HL-60 (cell line): Measurements from ENCODE around the gene SNAPC4.

Experiments
- DNase-seq, 2 experiments: peaks; one replicate each; pipeline ENCODE4 v3.0.0-alpha.2; 2010 to 2020; ENCODE audit warnings: low read depth in 1 of 2, low spot score in 1 of 2
- H3K27ac ChIP-seq: fragments of 250-450 bp; sonication (Bioruptor Pico); replicated peaks from 2 replicates; pipeline ENCODE4 v1.5.1; 2020; ENCODE audit warnings: mild to moderate bottlenecking, moderate library complexity
- H3K27me3 ChIP-seq: fragments of 250-450 bp; sonication (Bioruptor Pico); 2 replicates; pipeline ENCODE4 v1.5.1; 2021; ENCODE audit warnings: mild to moderate bottlenecking, moderate library complexity; ENCODE audit not compliant: insufficient read depth, poor library complexity, severe bottlenecking
- H3K4me3 ChIP-seq: replicated peaks from 2 replicates; pipeline ENCODE4 v1.5.1; 2011; ENCODE audit warnings: mild to moderate bottlenecking, control low read depth, low read length; ENCODE audit not compliant: insufficient read depth
- GABPA ChIP-seq: IDR thresholded peaks from 2 replicates; pipeline ENCODE4 v1.6.1; 2012; ENCODE audit warnings: low read depth
- POLR2AphosphoS5 ChIP-seq: IDR thresholded peaks from 2 replicates; pipeline ENCODE4 v1.6.1; 2012; ENCODE audit warnings: low read depth
- SPI1 ChIP-seq: IDR thresholded peaks from 2 replicates; pipeline ENCODE4 v1.6.1; 2012; ENCODE audit warnings: low read depth, mild to moderate bottlenecking, borderline replicate concordance
- TF ChIP-seq, protein P1 (sequence below): IDR thresholded peaks from one replicate; pipeline ENCODE4 v1.5.1; 2011; ENCODE audit warnings: low read length, control low read depth, inconsistent platforms; ENCODE audit not compliant: insufficient read depth
- TF ChIP-seq, protein P2 (sequence below): IDR thresholded peaks from 2 replicates; pipeline ENCODE4 v1.6.1; 2012; ENCODE audit warnings: low read depth; ENCODE audit not compliant: insufficient replicate concordance

Gene SNAPC4

DNA sequence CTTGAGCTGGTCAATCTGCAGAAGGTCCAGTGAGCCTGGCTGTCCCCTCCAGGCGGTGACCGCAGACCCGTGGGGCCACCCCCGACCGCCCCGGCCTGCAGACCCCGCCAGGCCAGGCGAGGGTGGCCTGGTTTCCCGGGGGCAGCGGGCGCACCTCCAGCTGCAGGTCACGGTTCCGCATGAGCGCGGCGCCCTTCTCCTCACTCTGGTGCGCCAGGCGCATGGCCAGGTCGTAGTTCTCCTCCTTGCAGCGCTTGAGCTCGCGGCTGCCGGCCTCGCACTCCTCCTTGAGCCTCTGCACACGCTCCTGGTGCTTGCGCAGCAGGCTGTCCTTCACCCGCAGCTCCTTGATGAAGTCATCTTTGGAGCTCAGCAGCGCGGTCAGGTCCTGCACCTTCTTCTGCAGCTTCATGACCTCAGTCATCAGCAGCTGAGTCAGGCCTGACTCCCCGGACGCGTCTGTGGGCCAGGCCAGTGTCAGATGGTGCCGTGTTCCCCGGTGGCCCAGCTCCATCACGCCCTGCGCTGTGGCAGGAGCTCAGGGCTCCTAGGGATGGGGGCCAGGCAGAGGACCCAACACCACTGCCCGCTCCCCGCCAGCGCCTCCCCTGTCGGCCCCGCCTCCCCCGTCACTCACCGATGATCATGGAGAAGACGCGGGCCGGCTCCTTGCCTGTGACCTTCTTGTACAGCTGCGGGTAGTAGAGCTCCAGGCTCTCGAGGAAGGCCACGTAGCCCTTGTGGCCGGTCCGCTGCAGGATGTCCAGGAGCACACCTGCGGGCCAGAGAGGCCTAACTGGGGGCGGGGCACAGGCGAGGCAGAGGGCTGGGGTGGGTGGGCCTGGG lies 29.1 kb downstream of the SNAPC4 start:
- TF ChIP-seq, protein P1, sequence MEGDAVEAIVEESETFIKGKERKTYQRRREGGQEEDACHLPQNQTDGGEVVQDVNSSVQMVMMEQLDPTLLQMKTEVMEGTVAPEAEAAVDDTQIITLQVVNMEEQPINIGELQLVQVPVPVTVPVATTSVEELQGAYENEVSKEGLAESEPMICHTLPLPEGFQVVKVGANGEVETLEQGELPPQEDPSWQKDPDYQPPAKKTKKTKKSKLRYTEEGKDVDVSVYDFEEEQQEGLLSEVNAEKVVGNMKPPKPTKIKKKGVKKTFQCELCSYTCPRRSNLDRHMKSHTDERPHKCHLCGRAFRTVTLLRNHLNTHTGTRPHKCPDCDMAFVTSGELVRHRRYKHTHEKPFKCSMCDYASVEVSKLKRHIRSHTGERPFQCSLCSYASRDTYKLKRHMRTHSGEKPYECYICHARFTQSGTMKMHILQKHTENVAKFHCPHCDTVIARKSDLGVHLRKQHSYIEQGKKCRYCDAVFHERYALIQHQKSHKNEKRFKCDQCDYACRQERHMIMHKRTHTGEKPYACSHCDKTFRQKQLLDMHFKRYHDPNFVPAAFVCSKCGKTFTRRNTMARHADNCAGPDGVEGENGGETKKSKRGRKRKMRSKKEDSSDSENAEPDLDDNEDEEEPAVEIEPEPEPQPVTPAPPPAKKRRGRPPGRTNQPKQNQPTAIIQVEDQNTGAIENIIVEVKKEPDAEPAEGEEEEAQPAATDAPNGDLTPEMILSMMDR, result no peak
- TF ChIP-seq, protein P2, sequence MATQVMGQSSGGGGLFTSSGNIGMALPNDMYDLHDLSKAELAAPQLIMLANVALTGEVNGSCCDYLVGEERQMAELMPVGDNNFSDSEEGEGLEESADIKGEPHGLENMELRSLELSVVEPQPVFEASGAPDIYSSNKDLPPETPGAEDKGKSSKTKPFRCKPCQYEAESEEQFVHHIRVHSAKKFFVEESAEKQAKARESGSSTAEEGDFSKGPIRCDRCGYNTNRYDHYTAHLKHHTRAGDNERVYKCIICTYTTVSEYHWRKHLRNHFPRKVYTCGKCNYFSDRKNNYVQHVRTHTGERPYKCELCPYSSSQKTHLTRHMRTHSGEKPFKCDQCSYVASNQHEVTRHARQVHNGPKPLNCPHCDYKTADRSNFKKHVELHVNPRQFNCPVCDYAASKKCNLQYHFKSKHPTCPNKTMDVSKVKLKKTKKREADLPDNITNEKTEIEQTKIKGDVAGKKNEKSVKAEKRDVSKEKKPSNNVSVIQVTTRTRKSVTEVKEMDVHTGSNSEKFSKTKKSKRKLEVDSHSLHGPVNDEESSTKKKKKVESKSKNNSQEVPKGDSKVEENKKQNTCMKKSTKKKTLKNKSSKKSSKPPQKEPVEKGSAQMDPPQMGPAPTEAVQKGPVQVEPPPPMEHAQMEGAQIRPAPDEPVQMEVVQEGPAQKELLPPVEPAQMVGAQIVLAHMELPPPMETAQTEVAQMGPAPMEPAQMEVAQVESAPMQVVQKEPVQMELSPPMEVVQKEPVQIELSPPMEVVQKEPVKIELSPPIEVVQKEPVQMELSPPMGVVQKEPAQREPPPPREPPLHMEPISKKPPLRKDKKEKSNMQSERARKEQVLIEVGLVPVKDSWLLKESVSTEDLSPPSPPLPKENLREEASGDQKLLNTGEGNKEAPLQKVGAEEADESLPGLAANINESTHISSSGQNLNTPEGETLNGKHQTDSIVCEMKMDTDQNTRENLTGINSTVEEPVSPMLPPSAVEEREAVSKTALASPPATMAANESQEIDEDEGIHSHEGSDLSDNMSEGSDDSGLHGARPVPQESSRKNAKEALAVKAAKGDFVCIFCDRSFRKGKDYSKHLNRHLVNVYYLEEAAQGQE, result no peak
- TF ChIP-seq SPI1 (no peak), GABPA (no peak), POLR2AphosphoS5 (no peak)
- H3K27ac ChIP-seq, result no peak overlapping the region
- no peaks in the 10 kb centered on the region for H3K27me3 ChIP-seq
- no peak for DNase-seq
- H3K4me3 ChIP-seq, result no peak overlapping the region

DNA sequence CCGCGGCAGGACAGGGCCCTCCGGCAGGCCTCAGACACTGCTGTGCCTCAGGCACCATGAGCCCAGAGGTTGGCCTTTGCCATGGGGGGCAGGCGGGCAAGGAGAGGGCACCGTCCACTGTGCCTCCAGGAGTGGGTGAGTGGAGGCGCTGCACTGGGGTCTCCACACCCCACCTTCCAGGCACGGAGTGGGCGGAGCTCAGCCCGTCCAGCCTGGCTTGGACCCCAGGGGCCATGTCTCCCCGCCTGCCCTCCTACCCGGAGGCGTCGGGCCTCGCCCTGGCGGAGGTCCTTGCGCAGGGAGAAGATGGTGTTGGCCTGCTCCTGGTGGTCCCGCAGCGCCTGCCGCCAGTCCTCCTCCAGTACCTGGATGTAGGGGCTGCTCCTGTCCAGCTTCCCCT lies 29.9 kb downstream of the SNAPC4 start:
- H3K27me3 ChIP-seq, result no peaks in the 10 kb centered on the region
- no peak overlapping the region for H3K27ac ChIP-seq
- TF ChIP-seq, protein P1, result no peak
- TF ChIP-seq POLR2AphosphoS5 (no peak), GABPA (no peak), SPI1 (no peak)
- TF ChIP-seq, protein P2, result no peak
- no peak for DNase-seq
- no peak overlapping the region for H3K4me3 ChIP-seq

DNA sequence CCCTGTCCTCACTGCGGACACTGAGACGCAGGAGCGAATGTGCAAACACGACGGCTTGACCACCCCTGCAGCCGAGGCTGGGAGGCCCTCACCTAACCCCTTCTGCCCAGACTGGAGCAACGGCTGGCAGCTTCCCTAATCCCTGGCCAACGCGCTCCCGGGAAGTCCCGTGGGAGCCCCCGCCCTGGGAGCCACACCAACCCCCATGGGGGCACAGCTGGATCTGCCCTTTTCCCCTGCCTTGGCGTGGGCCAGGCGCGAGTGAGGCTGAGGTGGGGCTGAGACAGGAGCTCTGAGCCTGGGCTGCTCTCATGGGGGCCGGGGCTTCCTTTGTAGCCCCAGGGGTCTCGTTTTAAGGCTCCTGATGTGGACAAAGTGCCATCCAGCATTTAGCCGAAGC lies 31.8 kb downstream of the SNAPC4 start:
- no peak for DNase-seq
- Histone ChIP-seq H3K27ac (no peak overlapping the region), H3K4me3 (no peak overlapping the region), H3K27me3 (no peaks in the 10 kb centered on the region)
- 0 out of 2 replicates have a peak, but pooled peaks have one; percentile 1 for TF ChIP-seq POLR2AphosphoS5
- TF ChIP-seq, protein P2, result no peak
